HG03159 (cell line): ENCODE measurements around the gene ZBED1.
"Not testable (repeated sequence)": the region's sequence is repeated elsewhere in the genome, so short reads cannot be mapped to it uniquely, and the experiment has no call there.

ENCODE experiments used
- ATAC-seq: cut with Tn5 transposase; IDR thresholded peaks from one replicate; pipeline ENCODE4 v1.9.1; 2021; ENCODE audit warnings: mild to moderate bottlenecking, moderate library complexity; ENCODE audit not compliant: unreplicated experiment

Gene ZBED1

GRCh38 chrX:2498781-2499302, 1.9 kb downstream of the ZBED1 start:
- ATAC-seq, result no peak

GRCh38 chrX:2497961-2498780, 2.6 kb downstream of the ZBED1 start:
- ATAC-seq, result no peak

- ATAC-seq, result no peak
Observed at GRCh38 chrX:2495595-2495994, 5.2 kb downstream of the ZBED1 start.

GRCh38 chrX:2492531-2493218, 8.1 kb downstream of the ZBED1 start:
- ATAC-seq, result no peak

- no peak for ATAC-seq
Observed at GRCh38 chrX:2490634-2491033, 10.1 kb downstream of the ZBED1 start.

- ATAC-seq, result no peak
Observed at GRCh38 chrX:2489446-2490445, 11.0 kb downstream of the ZBED1 start.

- no peak for ATAC-seq
Observed at GRCh38 chrX:2488621-2489285, 12.0 kb downstream of the ZBED1 start.

- ATAC-seq, result no peak
Observed at GRCh38 chrX:2487366-2487765, 13.4 kb downstream of the ZBED1 start.

- ATAC-seq, result no peak
Observed at GRCh38 chrX:2486476-2487133, 14.2 kb downstream of the ZBED1 start.

- no peak for ATAC-seq
Observed at GRCh38 chrX:2485789-2486345, 14.9 kb downstream of the ZBED1 start.

GRCh38 chrX:2484721-2485648, 15.8 kb downstream of the ZBED1 start:
- no peak for ATAC-seq

GRCh38 chrX:2484256-2484655, 16.5 kb downstream of the ZBED1 start:
- ATAC-seq, result no peak

GRCh38 chrX:2483398-2484060, 17.2 kb downstream of the ZBED1 start:
- ATAC-seq, result no peak

- ATAC-seq, result not testable (repeated sequence)
Observed at GRCh38 chrX:2481597-2481996, 19.2 kb downstream of the ZBED1 start.

GRCh38 chrX:2479982-2480381, 20.8 kb downstream of the ZBED1 start:
- not testable (repeated sequence) for ATAC-seq

GRCh38 chrX:2479420-2479780, 21.4 kb downstream of the ZBED1 start:
- ATAC-seq, result no peak

GRCh38 chrX:2478546-2479419, 22.0 kb downstream of the ZBED1 start:
- no peak for ATAC-seq
